ENCODE measurements around the gene HOXA13.

Gene HOXA13

DNA sequence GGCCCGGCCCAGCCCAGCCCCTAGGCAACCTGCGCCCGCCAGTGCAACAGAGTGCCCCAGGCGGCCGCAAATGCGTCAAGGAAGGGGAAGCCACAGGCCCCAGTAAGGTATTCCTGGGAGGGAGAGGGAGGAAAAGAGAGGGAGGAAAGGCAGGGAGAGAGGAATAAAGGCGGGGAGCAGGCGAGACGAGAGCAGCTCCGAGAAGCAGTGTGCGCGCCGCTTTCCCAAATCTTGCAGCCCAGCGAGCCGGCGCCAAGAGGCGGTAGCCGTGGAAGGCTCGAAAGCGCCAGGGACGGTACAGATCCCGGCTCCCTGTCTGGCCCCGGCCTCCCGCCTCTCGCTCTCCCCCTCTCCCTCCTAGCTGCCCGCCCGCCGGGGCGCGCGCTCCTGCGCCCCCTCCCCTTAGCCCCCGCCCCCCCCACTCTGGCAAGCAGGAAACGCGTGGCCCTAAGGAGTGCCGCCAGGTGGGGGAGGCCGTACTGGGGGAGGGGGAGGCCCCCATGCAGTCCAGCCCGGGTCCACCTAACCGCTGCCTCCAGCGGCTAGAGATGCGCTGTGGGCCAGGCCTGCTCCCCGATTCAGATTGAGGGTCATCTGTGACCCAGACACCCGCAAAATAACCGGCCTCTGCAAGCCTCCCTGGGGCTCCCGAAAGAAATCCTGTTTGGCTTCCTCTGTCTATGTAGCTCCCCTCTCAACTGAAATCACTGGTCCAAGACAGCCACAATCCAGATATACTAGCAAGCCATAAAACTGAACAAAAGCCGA, 30.0 kb downstream of the HOXA13 start:
- no peak for DNase-seq

DNA sequence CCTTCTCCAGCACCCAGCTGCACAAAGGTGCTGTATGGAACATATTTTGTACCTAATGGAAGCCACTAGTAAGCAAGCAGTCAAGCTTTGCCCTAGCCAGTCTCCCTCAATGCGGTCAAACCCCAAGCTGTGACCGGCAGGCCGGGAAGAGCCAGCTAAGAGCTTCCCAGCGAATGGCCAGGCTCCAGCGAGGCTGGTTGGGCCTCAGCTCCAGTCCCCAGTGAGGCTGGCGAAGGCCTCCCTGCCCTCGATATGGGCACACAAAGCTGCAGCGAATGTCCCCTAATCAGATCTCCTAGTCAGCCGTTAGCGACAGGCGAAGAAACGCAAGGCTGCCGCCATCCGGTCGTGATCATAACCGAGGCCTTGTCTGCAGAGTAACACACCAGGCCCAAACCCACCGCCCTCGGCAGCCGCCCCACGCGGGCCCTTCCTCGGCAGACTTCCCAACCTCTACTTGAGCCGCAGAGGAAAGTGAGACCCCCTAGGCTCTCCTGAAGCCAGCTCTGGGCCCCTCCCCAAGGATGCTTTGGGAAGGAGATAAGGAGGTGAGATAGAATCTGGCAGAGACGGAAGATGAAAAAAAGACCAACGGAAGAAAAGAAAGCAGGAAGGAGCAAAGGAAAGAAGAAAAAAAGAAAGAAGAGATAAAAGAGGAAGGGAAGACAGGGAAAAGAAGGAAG, 31.5 kb downstream of the HOXA13 start:
- DNase-seq = no peak

DNA sequence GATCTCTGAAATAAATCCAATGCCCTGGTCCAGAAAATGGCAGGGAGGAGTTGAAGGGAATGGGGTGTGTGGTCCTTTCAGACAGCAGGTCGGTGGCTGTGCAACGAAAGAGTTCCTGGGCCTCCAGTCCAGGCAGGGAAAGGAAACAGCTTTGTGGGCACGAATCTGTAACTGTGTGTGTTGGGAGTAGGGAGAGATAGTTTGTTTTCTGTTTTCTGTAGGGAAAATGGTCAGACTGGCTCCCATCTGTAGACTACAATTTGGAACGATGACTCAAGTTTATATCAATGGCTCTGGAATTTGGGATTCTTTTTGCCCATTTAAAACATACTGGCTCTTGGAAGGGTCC, 32.0 kb downstream of the HOXA13 start:
- no peak for DNase-seq

- DNase-seq = no peak
These were observed 33.1 kb downstream of the HOXA13 start for GRCh38 chr7:27166531-27167505.

- DNase-seq = no peak
These were observed 33.8 kb downstream of the HOXA13 start for GRCh38 chr7:27165996-27166530.

- DNase-seq = no peak
These were observed 34.5 kb downstream of the HOXA13 start, which contains the start of gene HOXA9 for GRCh38 chr7:27165089-27165995. TSS of gene HOXA9 (minus strand) at chr7:27165537. CDS start at chr7:27165457, 80 bp downstream.

- DNase-seq = no peak
These were observed 35.4 kb downstream of the HOXA13 start for GRCh38 chr7:27164367-27165088.

DNA sequence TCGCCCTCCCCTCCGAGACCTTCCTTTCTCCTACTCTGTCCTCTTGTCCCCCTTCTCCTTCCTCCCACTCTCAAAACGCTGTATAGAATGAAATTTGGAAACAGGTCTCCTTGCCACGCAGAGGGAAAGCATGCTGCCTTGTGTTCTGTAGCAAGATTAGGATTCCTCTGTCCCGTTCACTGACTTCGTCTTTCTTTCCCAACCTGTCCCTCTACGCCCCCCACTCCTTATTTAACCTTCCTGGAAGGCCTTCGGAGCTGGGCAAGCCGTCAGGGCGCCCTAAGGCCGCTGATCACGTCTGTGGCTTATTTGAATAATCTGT, 35.9 kb downstream of the HOXA13 start:
- DNase-seq = no peak

GRCh38 chr7:27163288-27164044, 36.4 kb downstream of the HOXA13 start:
- no peak for DNase-seq

GRCh38 chr7:27162561-27163287, 37.2 kb downstream of the HOXA13 start:
- no peak for DNase-seq

- DNase-seq = no peak
These were observed 38.0 kb downstream of the HOXA13 start for GRCh38 chr7:27161721-27162560.

- DNase-seq = no peak
These were observed 38.6 kb downstream of the HOXA13 start for GRCh38 chr7:27161214-27161720.

DNA sequence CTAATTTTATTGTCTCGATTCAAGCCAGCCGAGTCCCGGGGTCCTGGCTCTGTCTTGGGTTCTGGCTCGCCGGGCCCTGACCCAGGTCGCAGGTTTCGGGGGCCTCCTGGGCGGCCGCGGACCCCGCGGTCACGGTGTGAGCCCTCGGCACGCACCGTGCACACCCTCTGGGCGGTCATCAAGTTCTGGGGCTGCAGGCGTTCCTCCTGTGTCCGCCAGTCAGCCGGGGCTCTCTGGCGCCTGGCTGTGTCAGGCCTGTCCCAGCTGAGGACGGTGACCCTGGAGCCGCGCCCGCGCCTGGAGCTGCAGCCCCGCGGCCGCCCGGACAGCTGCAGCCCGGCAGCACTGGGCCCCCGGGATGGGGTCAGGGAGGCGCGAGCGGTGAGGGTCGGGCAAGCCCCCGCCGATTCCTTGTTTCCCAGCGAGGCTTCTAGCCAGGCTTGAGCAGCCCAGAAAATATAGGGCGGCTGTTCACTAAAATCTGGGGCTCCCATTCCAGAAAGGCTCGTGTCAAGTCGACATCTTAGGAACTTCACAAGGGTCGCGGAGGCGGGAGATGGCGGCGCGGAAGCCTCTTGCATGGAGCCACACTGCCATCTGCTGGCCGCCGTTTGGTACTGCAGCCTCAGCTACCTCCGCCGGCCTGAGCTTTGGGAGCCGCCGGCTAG, 39.2 kb downstream of the HOXA13 start:
- peak; percentile 82 for DNase-seq

GRCh38 chr7:27160145-27160545, 39.7 kb downstream of the HOXA13 start:
- DNase-seq = no peak

DNA sequence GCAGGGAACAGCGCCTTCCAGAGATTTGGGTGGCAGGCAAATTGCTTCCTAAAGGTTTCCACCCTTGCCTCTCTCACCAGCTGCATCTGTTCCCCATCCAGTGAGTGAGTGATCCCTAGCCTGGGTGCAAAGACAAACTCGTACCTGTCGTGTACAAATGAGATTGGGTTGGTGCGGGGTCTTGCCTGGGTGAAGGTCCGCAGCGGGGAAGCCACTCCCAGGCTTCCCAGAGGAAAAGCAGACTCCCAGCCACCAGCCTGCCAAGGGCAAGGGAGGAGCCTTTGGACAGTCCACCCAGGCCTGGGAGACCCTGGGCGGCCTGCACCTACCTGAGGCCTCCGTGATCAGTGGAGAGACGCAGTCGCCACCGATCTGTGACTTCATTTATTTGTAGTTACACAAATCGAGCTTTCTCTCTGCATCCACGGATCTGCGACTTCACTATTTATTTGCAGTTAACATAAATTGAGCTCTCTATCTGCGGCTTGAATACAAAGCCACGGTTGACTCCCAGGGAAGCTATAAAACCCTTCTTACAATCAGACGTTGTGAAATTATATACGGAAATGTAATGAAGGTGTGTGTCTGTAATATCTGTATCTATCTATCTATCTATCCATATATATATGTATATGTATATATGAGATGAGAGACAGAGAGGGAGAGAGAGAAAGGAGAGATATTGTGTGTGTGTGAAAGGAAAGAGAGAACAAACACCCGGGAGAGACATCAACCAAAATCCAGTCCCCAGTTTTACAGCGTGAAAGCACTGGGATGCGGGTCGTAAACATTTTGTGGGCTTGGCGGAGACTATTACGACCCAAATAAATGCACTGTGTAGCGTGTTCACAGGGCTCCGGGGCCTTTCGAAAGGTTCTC, 40.4 kb downstream of the HOXA13 start:
- no peak for DNase-seq

DNA sequence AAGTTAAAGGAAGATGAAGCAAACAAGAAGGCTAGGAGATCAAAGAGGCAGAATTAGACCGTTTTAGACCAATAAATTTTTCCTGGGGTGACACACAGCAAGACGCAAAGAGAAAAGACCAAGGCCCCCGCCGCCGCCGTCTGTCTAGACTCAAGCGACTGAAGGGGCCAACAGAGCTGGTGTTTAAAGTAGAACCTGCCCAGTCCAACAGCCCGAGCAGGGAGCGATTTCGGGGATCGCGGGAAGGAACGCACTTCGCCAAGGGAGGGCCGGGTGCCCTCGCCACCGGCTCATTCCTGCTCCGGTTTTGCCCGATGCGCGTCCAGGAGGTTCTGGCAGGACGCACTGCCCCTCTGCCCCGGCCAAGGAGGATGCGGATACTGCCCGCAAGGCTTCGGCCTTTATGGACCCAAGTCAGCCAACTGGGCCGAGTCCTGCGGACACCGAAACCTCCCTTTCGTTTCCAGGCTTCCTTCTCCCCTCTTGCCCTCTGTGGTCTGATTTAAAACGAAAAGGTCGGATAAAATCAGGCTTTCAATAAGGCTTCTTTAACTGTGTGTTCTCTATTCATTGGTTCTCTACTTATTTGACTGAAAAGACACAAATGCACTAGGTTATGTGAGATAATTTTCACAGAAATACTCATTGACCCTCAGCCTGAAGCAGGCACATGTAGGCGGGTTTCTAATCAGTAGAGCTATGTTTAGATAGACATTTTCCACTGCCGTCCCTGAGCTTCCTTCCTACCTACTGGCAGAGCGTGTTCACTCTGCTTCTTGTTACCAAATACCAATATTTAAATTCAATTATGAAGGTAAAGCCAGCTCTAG, 41.2 kb downstream of the HOXA13 start:
- DNase-seq = no peak

Data from effector CD4-positive, alpha-beta T cell (primary cell).